Cerebellar nuclear complex (tissue), 1 donor: ENCODE results near the gene KATNA1.

Source experiments
- DNase-seq, 2 experiments: peaks; one replicate each; lab custom pipeline; 2025; lab: John Stamatoyannopoulos, UW

Gene KATNA1

DNA sequence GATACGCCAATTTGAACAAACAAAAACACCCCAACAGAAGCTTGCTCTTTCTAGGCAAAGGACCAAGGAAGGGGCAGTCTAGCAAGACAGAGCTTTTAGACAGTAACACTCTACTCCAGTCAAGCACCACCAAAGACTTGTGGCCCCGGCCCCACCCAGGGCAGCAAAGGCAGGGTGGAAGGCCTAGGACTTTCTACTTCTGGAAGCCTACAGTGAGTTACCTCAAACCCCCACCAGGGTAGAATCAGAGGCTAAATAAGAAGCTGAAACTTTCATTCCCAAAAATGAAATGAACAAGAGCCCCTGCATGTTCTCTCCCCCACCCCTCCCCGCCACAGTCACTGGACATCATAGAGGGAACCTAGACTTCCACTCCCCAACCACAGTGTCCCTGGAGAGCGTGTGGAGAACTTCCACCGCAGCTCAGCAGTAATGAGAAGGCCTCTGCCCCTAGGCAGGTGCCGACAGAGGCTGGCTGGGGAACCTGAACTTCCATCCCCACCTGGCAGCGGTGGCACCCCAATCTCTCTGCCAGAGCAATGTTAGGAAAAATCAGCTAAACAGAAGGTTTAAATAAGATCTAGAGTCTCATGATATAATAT is 40.0 kb downstream of the KATNA1 start:
- DNase-seq = no peak

DNA sequence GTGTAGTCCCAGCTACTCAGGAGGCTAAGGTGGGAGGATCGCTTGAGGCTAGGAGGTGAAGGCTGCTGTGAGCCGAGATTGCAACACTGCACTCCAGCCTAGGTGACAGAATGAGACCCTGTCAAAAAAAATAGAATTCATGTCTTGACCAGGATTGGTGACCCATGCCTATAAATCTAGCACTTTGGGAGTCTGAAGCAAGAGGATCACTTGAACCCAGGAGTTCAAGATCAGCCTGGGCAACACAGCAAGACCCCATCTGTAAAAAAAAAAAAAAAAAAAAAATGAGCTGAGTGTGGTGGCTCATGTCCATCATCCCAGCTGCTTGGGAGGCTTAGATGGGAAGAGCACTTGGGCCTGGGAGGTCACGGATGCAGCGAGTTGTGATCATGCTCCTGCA is 48.0 kb downstream of the KATNA1 start:
- no peak for DNase-seq

DNA sequence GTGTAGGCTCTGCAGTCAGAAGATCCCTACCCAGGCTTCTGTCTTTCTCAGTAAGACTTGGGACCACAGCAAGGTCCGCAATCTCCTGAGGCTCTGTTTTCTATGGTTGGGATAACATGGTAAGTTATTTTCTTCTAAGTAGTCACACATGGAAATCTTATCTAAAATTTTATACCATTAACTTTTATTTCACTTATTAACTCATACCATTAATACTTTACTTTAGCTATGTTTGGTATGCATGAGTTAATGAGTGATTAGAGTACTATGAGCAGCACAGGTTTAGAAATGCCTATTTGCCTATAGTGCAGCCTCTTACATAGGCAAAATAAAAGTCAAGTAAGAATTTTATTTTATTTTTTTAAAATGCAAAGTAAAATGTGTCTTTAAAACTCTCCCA is 55.1 kb downstream of the KATNA1 start:
- no peak for DNase-seq

DNA sequence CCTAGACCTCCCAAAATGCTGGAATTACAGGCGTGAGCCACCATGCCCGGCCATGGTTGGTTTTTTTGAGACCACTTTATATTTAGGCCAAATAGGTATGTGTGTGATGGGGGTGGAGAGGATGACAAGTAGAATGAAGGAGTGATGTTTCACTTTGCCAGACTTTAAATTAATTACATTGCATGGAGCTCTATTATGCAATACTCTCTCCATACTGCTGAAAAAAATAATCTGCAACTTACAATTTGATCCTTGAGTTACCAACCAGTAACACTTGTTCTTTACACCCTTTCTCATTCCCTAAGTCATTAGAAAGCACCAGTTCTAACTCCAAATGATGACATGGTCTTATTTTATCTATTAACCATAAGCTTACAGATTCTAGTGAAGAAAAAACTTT is 55.5 kb downstream of the KATNA1 start:
- no peak for DNase-seq

DNA sequence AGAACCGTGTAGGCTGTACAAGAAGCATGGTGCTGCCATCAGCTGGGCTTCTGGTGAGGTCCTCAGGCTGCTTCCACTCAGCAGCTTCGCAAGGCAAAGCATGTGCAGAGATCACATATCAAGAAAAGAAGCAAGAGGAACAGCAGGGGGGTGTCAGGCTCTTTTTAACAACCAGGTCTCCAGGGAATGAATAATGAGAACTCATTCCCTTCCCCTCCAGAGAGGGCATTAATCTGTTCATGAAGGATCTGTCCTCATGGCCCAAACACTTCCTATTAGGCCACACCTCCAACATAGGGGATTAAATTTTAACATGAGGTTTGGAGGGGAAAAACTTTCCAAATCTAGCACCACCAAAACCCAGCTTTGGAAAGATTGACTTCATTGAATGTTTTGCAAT is 62.4 kb downstream of the KATNA1 start:
- no peak for DNase-seq

DNA sequence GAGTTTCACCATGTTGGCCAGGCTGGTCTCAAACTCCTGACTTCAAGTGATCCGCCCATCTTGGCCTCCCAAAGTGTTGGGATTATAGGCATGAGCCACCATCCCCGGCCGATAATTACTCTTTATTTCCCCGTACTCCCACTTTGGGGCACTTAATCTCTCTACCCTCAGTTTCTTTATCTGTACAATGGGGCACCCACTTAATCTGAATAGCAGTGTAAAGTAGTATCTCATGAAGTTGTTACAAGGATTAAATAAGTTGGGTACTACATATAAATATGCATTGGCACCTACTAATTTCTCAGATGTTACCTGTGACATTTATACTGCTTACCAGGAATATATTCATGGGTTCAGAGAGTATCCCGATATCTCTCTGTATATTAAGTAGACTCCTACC is 67.2 kb downstream of the KATNA1 start:
- DNase-seq = no peak

DNA sequence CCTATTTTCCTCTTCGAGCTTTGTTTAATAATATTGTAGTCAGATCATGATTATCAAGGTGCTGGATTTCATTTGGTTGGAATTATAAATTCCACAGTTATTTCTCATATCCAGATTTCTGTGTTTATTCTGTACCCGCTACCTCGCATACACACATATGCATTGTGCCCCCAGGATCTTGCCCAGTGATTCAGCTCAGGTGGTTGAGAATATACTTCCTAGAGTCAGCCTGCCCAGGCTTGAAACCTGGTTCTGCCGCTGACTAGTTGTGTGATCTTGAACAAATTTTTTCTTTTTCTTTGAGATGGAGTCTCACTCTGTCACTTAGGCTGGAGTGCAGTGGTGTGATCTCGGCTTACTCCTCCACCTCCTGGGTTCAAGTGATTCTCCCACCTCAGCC is 67.6 kb downstream of the KATNA1 start:
- no peak for DNase-seq

DNA sequence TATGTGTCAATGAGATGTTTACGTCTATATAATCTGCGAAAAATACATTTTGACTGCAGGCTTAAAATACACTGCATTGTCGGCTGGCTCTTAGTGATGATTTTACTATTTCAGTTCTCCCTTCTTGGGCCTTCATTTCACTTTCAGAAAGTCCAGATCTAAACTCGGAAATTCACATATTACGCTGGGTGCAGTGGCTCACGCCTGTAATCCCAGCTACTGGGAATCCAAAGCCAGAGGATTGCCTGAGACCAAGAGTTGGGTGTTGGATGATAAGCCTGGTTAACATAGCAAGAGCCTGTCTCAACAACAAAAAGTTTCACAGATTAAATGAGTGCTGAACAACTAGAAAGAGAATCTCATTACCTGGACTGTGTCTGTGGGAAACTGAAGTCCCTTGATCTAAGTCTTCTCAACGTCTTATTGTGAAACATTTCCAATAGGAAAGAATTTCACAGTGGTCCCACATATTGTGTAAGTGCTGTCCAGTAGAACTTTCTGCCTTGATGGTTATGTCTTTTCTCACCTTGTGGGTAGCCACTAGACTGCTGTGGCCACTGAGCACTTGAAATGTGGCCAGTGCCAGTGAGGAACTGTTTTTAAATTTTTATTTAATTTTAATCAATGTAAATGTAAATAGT is 80.4 kb downstream of the KATNA1 start:
- DNase-seq = no peak

DNA sequence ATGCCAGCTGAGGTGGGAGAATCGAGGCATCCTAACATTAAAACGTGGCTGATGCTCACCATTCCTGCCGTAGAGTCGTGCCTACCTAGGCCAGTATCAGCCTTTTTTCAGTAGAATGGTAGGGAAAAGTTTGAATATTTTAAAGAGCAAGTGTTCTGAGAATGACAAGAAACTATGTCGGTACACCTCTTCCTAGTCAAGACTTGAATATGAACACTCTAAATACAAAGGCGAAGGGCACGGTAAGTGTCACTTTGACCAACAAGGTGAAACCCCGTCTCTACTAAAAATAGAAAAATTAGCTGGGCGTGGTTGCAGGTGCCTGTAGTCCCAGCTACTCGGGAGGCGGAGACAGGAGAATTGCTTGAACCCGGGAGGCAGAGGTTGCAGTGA is 81.3 kb downstream of the KATNA1 start:
- DNase-seq = no peak

DNA sequence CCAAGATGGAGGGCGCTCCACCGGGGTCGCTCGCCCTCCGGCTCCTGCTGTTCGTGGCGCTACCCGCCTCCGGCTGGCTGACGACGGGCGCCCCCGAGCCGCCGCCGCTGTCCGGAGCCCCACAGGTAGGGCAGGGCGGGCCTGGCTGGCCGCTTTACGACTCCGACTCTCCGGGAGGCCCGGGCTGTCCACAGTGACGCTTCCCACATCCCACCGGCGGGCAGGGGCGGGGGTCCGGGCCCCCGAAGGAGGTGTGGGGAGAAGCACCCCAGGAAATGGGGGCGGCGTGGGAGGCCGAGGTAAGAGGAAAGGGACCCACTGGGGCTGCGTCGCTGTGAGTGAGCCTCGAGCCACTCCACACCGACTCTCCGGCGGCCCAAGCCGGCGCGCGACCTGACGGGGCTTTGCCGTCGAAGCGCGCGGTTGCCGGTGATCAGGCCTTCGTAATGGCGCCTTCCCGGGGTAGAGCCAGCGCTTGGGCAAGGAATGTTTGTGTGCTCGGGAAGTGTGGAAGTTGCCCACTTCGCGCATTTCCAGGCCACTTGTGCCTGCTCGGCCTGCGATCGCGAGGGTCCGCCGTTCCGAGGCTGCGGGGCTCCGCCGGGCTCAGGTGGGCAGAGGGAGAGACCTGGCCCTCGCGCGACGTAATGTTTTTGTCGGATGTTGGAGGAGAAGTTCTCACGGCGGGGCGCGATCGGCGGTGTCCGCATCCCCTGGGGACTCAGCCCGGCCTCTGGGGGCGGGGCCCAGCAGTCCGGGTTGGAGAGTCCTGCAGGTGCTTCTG is 81.9 kb downstream of the KATNA1 start:
- no peak for DNase-seq

DNA sequence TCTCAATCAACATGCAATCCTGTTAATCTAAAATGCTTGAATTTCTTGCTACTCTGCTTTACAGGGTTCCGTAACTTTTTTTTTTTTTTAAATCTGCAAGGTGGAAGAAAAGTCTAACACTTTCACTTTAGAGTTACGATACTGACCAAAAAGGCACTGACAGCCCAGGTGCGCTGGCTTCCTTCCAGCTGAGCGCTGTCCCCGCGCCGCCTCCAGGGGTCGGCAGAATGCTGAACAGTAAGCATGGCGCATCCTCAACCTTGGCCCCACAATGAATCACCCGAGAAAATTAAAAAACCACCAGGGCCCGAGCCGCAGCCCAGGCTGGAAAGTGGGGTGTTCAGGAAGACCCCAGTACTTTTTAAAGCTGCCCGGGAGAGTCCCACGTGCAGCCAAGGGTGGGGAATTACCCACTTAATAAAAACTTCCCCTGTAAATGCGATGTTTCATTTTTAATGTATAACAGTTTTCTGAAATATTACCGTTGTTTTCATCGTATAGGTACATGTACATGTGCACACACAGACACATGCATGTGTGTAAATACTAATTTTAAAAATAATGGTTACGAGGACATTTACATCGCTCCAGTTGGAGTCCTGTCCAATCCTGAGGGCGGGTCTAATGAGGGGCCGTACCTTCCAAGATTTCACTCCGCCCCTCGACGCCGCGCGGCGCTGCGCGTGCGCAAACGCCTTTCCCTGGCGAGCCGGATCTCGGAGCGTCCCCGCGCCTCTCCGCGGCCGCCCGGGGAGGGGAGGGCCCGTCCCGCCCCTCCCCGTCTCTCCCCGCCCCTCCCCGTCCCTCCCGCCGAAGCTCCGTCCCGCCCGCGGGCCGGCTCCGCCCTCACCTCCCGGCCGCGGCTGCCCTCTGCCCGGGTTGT is 82.7 kb downstream of the KATNA1 start, which contains the start of gene GINM1:
Gene GINM1, plus strand, starts transcription at position 849 of the 883 bp plus-strand sequence. CDS start 40 bp downstream, outside the sequence.
- DNase-seq = peak; percentile 37 to 65

DNA sequence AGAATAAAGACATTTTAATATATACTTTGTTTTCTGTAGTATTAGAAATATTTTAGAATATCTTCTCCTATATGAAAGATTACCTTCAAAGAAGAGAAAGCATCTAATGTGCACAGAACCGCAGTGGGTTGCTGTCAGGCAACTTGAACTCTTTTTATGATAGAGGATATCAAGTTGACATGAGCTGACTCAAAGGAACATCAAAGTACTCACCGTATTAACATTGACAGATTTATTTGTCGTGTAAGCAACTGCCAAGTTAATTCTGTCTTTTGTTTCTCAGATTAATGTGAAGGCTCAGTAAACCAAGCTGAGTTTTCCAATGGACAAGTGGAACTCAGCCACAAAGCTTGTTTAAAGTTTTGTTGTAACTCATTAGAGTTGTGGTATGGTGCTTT is 84.6 kb downstream of the KATNA1 start:
- no peak for DNase-seq

DNA sequence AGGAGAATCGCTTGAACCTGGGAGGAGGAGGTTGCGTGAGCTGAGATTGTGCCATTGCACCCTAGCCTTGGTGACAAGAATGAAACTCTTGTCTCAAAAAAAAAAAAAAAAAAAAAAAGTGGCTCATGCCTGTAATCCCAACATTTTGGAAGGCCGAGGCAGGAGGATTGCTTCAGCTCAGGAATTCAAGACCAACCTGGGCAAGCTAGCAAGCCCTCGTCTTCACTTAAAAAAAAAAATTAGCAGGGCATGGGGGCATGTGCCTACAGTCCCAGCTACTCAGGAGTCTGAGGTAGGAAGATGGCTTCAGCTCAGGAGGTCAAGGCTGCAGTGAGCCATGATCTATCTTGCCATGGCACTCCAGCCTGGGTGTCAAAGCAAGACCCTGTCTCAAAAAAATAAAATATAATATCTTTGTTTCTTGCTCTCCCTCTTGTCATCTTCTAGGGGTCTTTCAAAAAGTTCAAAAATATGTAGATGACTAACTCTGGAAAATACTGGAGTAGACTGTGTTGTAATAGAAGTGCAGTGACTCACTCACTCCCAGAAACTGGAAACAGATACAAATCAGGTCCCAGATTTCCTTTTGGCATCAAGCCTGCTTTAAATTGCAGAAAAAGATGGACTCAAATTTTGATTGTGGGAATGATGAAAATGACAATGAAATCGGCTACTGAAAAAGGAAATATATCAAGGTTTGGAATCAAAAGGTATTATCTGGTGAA is 85.1 kb downstream of the KATNA1 start:
- DNase-seq = no peak

DNA sequence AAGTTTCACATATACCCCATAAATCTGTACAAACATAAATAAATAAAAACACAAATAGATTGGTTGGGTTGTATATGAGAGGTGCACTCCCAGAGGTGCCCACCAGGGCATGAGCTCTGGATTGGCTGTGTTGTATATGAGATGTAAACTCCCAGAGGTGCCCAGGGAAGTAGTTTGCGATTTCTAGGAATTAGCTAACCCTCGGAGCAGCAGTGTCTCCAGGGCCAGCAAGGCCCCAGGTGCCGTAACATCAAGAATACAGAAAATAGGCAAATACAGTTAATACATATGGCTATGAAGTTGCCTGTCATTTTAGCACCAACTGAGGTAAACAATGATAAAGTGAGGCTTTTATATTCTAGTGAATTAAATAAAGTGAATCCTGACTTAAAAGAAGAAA is 87.8 kb downstream of the KATNA1 start:
- DNase-seq = no peak

DNA sequence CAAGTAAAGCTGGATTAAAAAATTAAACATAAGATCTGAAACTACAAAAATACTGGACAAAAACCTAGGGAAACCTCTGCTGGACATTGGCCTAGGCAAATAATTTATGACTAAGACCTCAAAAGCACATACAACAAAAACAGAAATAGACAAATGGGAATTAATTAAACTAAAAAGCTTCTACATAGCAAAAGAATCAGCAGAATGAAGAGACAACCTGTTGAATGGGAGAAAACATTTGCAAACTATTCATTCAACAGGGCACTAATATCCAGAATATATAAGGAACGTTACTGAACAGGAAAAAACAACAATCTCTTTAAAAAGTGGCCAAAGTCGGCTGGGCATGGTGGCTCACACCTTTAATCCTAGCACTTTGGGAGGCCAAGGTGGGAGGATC is 89.1 kb downstream of the KATNA1 start:
- no peak for DNase-seq

DNA sequence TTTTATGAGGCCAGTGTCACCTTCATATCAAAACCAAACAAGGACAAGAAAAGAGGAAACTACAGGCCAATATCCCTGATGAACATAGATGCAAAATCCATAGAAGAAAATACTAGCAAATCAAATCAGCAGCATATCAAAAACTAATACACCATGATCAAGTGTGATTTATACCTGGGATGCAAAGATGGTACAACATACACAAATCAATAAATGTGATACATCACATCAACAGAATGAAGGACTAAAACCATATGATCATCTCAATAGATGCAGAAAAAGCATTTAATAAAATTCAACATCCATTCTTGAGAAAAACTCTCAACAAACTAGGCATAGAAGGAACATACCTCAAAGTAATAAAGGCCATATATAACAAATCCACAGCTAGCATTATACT is 90.5 kb downstream of the KATNA1 start:
- DNase-seq = no peak

DNA sequence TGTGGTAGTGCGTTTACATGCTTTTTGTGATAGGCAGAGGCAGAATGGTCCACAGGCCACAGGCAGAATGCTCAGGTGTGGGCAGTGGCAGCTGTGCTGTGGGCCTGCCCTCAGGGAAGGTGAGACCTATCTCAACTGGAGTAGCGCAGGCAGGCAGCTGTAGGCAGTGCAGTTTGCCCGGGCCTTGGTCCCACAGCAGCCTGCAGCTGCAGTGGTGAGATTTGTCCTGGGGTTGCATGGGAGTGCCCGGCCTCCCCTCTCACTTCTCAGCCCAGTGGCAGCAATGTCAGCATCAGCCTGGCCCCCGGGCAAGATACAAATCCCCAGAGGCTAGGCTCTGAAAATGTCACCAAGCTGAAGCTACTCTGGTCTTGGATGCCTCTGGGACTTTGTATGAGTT is 96.6 kb downstream of the KATNA1 start:
- DNase-seq = no peak

DNA sequence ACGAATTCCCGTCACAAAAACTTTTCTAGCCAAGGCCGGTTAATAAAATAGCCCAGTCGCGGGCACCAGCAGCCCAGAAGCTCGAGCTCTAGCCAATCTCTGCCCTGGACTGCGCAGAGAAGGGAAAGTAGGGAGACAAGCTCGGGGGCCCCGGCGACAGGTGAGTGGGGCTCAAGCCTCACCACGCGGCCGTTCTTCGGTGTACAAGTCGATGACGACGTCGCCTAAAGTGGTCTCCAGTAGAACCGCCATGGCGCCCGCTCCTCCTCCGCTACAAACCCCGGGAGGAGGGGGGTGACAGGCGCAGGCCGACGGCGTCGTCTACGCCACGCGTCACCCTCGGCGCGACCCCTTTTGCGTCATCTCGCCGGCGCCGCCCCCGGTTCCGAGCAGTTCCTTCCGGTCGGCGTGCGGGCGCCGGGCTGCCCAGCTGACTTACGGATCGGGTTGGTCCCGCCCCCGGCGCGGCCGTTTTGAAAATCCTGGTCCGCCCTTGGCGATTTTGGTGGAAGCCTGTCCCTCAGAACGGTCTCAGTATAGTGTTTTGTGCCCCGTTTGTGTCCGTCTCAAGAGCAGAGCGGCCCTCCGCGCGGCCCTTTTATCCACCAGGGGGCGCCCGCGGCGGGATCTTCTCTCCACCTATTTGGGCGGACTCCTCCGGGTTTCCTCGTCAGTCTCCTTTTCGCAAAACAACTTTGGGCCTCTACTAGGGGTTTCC is 102.6 kb downstream of the KATNA1 start, which contains the start of gene PPIL4:
Gene PPIL4, minus strand, starts transcription at position 290 of the 718 bp plus-strand sequence. Its CDS starts 38 bp downstream, at position 252.
- DNase-seq = peak; percentile 62 to 66

DNA sequence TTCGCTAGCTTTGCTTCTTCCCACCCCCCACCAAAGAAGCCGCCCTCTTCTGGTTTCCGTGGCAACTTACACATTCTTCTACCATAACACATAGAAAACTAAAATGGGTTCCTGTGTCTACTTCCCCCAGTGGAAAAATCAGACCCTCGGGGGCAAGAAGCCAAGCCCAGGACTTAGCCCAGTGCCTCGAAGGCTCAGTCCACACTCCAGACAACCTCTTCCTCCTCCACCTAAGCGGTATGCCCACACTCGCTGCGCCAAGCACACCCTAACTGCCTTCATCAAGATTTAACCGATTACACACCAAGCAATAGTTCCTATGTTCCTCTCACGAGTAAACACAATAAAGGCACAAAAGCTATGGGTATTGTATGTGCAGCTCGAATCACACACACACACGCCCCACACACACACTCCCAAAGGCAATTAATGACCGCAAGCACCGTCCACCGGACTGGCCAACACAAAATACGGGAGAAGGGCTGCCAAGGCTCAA is 103.2 kb downstream of the KATNA1 start:
- DNase-seq = no peak
